C1 segment of cervical spinal cord (tissue), 14 donors: ENCODE measurements around the gene FKRP.

Experiments used
- DNase-seq, 14 donors: peaks; one replicate each; lab custom pipeline; 2025; lab: John Stamatoyannopoulos, UW

Gene FKRP

GRCh38 chr19:46718934-46719622 is 26.8 kb upstream of the FKRP start:
- DNase-seq: no peak

GRCh38 chr19:46719629-46720502 is 26.0 kb upstream of the FKRP start:
- DNase-seq: no peak

- DNase-seq: no peak
Measured at GRCh38 chr19:46720503-46721239, 25.2 kb upstream of the FKRP start.

GRCh38 chr19:46721269-46722003 is 24.4 kb upstream of the FKRP start:
- no peak for DNase-seq

GRCh38 chr19:46722004-46722380 is 23.9 kb upstream of the FKRP start:
- no peak for DNase-seq

GRCh38 chr19:46722421-46723022 is 23.3 kb upstream of the FKRP start:
- DNase-seq: no peak

GRCh38 chr19:46723023-46723461 is 22.8 kb upstream of the FKRP start:
- no peak for DNase-seq

- DNase-seq: no peak
Measured at GRCh38 chr19:46723471-46723870, 22.4 kb upstream of the FKRP start.

GRCh38 chr19:46724468-46724867 is 21.4 kb upstream of the FKRP start:
- no peak for DNase-seq

- no peak for DNase-seq
Measured at GRCh38 chr19:46725036-46725820, 20.6 kb upstream of the FKRP start.

GRCh38 chr19:46725859-46726393 is 19.9 kb upstream of the FKRP start:
- no peak for DNase-seq

GRCh38 chr19:46726551-46726950 is 19.3 kb upstream of the FKRP start:
- DNase-seq: no peak

- no peak for DNase-seq
Measured at GRCh38 chr19:46726971-46727501, 18.8 kb upstream of the FKRP start.

GRCh38 chr19:46727757-46728156 is 18.1 kb upstream of the FKRP start:
- no peak for DNase-seq

GRCh38 chr19:46728208-46728607 is 17.6 kb upstream of the FKRP start:
- peak in 1 of 14 donors; percentile 8 for DNase-seq

GRCh38 chr19:46728693-46729339 is 17.0 kb upstream of the FKRP start:
- peak in 8 of 14 donors; percentile 9 to 70 (median 36) for DNase-seq

- DNase-seq: no peak
Measured at GRCh38 chr19:46729696-46730095, 16.2 kb upstream of the FKRP start.

- no peak for DNase-seq
Measured at GRCh38 chr19:46730187-46730586, 15.7 kb upstream of the FKRP start.

- no peak for DNase-seq
Measured at GRCh38 chr19:46730595-46730994, 15.3 kb upstream of the FKRP start.
